ENCODE results near the gene RNF5. TPM values are rescaled to one million over a fixed set of nuclear protein-coding genes. Genes with fewer than 3 reads are reported as not detected.

RNF5 gene
- total RNA-seq, 4 donors from 2014 or later = 78.8 to 101 (median 88.0) TPM

DNA sequence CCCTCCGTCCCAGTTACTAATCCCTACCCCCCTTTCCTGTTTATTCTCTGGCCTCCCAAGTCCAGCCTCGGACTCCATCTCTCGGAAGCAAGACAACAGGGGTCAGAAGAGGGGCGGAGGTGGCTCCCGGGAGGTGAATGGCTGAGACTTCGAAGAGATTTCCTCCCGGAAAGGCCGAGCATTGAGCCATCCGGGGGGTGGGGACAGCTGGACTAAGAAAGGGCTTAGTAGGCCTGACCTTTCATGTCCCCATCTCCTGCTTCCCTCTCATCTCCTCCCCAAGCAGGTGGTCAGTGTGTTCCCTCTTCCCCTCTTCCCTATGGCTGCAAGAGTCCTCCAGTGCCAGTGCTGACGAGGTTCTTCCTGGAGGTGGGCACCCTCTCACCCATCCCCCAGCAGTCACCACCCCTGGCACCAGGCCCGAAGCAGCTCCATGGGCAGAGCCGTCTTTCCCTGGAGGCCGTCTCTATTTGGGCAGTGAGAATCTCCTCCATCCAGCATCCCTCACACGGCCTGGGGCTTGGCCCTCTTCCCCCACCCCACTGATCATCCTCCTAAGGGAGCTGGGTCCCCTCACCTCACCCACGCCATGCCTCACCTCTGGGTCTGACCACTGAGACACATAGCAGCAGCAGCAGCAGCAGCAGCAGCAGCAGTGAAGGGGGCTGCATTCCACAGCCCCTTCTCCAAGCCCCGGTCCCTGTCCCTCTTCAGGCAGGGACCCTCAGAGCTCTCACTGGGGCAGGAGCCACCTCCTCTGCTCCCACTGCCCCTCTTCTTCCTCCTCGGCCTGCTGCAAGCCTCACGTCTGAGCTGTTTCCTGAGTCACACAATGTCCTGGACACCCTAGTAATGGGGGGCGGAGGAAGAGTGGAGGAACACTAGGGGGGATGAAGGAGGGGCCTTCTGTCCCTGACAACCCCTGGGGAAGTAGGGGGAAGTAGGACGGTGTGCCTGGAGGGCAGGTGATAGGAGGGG, 45.3 kb downstream of the RNF5 start, which contains the start of gene NOTCH4:
Gene NOTCH4 (minus strand): TSS at position 810 of the 978 bp plus-strand sequence. CDS start 139 bp downstream, at position 671.
- ATAC-seq = no peak
- Histone ChIP-seq H3K4me1 (no peaks in the 10 kb centered on the region), H3K27me3 (peaks cover 13% of the 10 kb centered on the region), H3K27ac (peak within 1 kb of the TSS in 3 of 4 donors; percentile 27 to 48 (median 41)), H3K4me3 (peak within 1 kb of the TSS in 1 of 2 donors; percentile 21), H3K36me3 (no peaks in the 10 kb centered on the region), H3K9me3 (no peaks in the 10 kb centered on the region)
- WGBS, 2 donors (ENCODE audit: low coverage in 1 of 2) = 22 to 39% methylated on average over 8 of the region's 20 CpGs
- TF ChIP-seq POLR2AphosphoS5 (IDR thresholded peaks at IDR 0.05) = no peak
- TF ChIP-seq, protein P1, sequence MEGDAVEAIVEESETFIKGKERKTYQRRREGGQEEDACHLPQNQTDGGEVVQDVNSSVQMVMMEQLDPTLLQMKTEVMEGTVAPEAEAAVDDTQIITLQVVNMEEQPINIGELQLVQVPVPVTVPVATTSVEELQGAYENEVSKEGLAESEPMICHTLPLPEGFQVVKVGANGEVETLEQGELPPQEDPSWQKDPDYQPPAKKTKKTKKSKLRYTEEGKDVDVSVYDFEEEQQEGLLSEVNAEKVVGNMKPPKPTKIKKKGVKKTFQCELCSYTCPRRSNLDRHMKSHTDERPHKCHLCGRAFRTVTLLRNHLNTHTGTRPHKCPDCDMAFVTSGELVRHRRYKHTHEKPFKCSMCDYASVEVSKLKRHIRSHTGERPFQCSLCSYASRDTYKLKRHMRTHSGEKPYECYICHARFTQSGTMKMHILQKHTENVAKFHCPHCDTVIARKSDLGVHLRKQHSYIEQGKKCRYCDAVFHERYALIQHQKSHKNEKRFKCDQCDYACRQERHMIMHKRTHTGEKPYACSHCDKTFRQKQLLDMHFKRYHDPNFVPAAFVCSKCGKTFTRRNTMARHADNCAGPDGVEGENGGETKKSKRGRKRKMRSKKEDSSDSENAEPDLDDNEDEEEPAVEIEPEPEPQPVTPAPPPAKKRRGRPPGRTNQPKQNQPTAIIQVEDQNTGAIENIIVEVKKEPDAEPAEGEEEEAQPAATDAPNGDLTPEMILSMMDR (IDR thresholded peaks at IDR 0.05) = no peak
- no peak for TF ChIP-seq POLR2A (IDR thresholded peaks at IDR 0.05)
- no peak for TF ChIP-seq EP300 (IDR thresholded peaks at IDR 0.05)

DNA sequence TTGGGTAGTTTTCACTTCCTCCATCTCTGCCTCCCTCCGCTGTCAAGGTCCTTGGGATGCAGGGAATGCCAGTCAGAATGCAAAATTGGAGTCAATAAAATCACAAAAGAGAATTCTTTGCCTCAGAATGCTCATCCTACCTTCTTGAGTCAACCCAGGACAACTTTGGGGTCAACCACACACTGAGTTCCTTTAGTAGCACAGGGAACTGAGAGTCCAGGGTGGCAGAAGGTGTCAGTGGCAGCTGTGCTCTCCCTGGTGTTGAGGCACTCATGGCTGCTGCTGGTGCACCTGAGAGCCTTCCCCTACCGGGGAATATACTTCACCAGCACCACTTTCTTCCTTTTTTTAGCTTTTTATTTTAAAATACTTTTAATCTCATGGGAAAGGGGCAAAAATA, 46.5 kb downstream of the RNF5 start:
- TF ChIP-seq POLR2AphosphoS5 (IDR thresholded peaks at IDR 0.05) (no peak), EP300 (IDR thresholded peaks at IDR 0.05) (no peak), POLR2A (IDR thresholded peaks at IDR 0.05) (no peak)
- TF ChIP-seq, protein P1 (IDR thresholded peaks at IDR 0.05) = no peak
- peak overlapping the region in 1 of 4 donors; percentile 41 for H3K27ac ChIP-seq
- no peak for ATAC-seq
- no peak overlapping the region for H3K4me3 ChIP-seq
- H3K36me3 ChIP-seq = no peaks in the 10 kb centered on the region
- H3K27me3 ChIP-seq = peaks cover 13% of the 10 kb centered on the region
- H3K4me1 ChIP-seq = no peaks in the 10 kb centered on the region
- no peaks in the 10 kb centered on the region for H3K9me3 ChIP-seq
- WGBS, 2 donors (ENCODE audit: low coverage in 1 of 2) = 53% methylated on average over 1 of the region's 2 CpGs; no CpG with 5 or more reads in 1 of the 2 donors

DNA sequence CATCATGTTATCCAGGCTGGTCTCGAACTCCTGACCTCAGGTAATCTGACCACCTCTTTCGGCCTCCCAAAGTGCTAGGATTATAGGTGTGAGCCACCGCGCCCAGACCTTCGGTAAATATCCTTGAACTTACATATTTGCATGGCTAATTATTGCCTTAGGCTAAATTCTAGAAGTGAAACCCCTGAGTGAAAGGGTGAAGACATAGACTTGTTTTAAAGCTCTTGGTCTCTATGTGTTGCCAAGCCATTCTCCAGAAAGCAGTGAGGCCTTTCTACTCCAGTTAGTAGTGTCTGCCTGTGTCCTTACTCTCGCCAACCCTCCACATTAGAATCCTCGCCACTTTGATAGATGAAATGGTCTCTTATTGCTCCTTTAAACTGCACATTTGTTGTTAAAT, 48.2 kb downstream of the RNF5 start:
- Histone ChIP-seq H3K4me1 (no peaks in the 10 kb centered on the region), H3K27ac (no peak overlapping the region), H3K4me3 (no peak overlapping the region), H3K27me3 (no peaks in the 10 kb centered on the region), H3K36me3 (no peaks in the 10 kb centered on the region), H3K9me3 (no peaks in the 10 kb centered on the region)
- ATAC-seq = no peak
- TF ChIP-seq EP300 (IDR thresholded peaks at IDR 0.05) (no peak), POLR2AphosphoS5 (IDR thresholded peaks at IDR 0.05) (no peak), POLR2A (IDR thresholded peaks at IDR 0.05) (no peak)
- TF ChIP-seq, protein P1 (IDR thresholded peaks at IDR 0.05) = no peak
- 84 to 90% methylated on average over 2 to 7 of the region's 7 CpGs for WGBS, 2 donors (ENCODE audit: low coverage in 1 of 2)

Small RNA genes within 50 kb of the gene (small RNA-seq; reads per million reads assigned to genes)
- gene AL662884.1 (0 reads per million in 4 donors), gene MIR6833 (0 reads per million in 4 donors)

Other genes starting within 250 kb of the RNF5 start
- 10 to 100 TPM in 3 of 4 donors, 1 to 10 TPM in 1; 8.1 to 42.6 (median 23.1) TPM for gene CFB, start 232.3 kb upstream of the RNF5 start, total RNA-seq
- 10 to 100 TPM; 64.1 to 89.7 (median 70.4) TPM for gene NELFE, start 219.4 kb upstream of the RNF5 start, total RNA-seq
- gene SKIC2, start 219.2 kb upstream of the RNF5 start, total RNA-seq = 10 to 100 TPM; 18.8 to 52.5 (median 25.8) TPM
- gene DXO, start 206.3 kb upstream of the RNF5 start, total RNA-seq = 10 to 100 TPM; 12.3 to 17.4 (median 14.6) TPM
- gene C4A, start 196.3 kb upstream of the RNF5 start, total RNA-seq = 100 to 1,000 TPM in 1 of 4 donors, 10 to 100 TPM in 3; 50.4 to 111 (median 81.5) TPM
- gene C4B, start 163.6 kb upstream of the RNF5 start, total RNA-seq = 100 to 1,000 TPM in 1 of 4 donors, 10 to 100 TPM in 3; 45.6 to 259 (median 82.1) TPM
- gene CYP21A2, start 140.0 kb upstream of the RNF5 start, total RNA-seq = 1 to 10 TPM in 1 of 4 donors, under 1 TPM in 2, not detected in 1; 0.47 to 1.7 (median 0.81) TPM
- gene TNXB, start 69.1 kb upstream of the RNF5 start, total RNA-seq = 100 to 1,000 TPM; 148 to 394 (median 190) TPM
- gene ATF6B, start 50.2 kb upstream of the RNF5 start, total RNA-seq = 10 to 100 TPM; 13.3 to 26.9 (median 25.2) TPM
- 1 to 10 TPM; 2.3 to 4.2 (median 3.7) TPM for gene FKBPL, start 48.1 kb upstream of the RNF5 start, total RNA-seq
- gene PRRT1, start 26.5 kb upstream of the RNF5 start, total RNA-seq = 1 to 10 TPM; 1.2 to 4.8 (median 3.1) TPM
- gene PPT2, start 24.3 kb upstream of the RNF5 start, total RNA-seq = 100 to 1,000 TPM in 1 of 4 donors, 10 to 100 TPM in 3; 16.0 to 120 (median 25.5) TPM
- gene EGFL8, start 13.8 kb upstream of the RNF5 start, total RNA-seq = 10 to 100 TPM in 2 of 4 donors, 1 to 10 TPM in 2; 5.0 to 15.1 (median 10.1) TPM
- gene AGPAT1, start 2.3 kb upstream of the RNF5 start, total RNA-seq = 10 to 100 TPM; 45.6 to 70.5 (median 54.6) TPM
- gene AGER, start 5.8 kb downstream of the RNF5 start, total RNA-seq = 1 to 10 TPM; 1.4 to 2.3 (median 1.6) TPM
- 10 to 100 TPM; 42.9 to 70.1 (median 61.0) TPM for gene PBX2, start 11.8 kb downstream of the RNF5 start, total RNA-seq
- 10 to 100 TPM in 2 of 4 donors, 1 to 10 TPM in 1, under 1 TPM in 1; 0.93 to 16.3 (median 9.0) TPM for gene GPSM3, start 14.2 kb downstream of the RNF5 start, total RNA-seq
- gene NOTCH4, start 45.7 kb downstream of the RNF5 start, total RNA-seq = 10 to 100 TPM; 10.9 to 26.0 (median 13.2) TPM
- not detected for gene TSBP1, start 193.5 kb downstream of the RNF5 start, total RNA-seq
- not detected for gene BTNL2, start 228.8 kb downstream of the RNF5 start, total RNA-seq

Measured in gastroesophageal sphincter (tissue), 4 donors.